ENCODE data around the gene KCNA3.
"Not testable (repeated sequence)": the region's sequence is repeated elsewhere in the genome, so short reads cannot be mapped to it uniquely, and the experiment has no call there.

The KCNA3 gene

GRCh38 chr1:110677526-110677925 is 2.8 kb upstream of the KCNA3 start:
- no peak for DNase-seq

- no peak for DNase-seq
Measured at GRCh38 chr1:110676970-110677369, 2.2 kb upstream of the KCNA3 start.

GRCh38 chr1:110675060-110675791 is 486 bp upstream of the KCNA3 start:
- no peak for DNase-seq

- DNase-seq, result no peak
Measured at GRCh38 chr1:110673805-110674336, 869 bp downstream of the KCNA3 start.

GRCh38 chr1:110673197-110673701 is 1.5 kb downstream of the KCNA3 start:
- DNase-seq, result no peak

- no peak for DNase-seq
Measured at GRCh38 chr1:110672753-110673108, 2.0 kb downstream of the KCNA3 start.

GRCh38 chr1:110672001-110672752 is 2.6 kb downstream of the KCNA3 start:
- DNase-seq, result no peak

- DNase-seq, result no peak
Measured at GRCh38 chr1:110671361-110671760, 3.4 kb downstream of the KCNA3 start.

GRCh38 chr1:110668549-110668948 is 6.2 kb downstream of the KCNA3 start:
- no peak for DNase-seq

- DNase-seq, result no peak
Measured at GRCh38 chr1:110667776-110668175, 7.0 kb downstream of the KCNA3 start.

GRCh38 chr1:110663241-110663640 is 11.5 kb downstream of the KCNA3 start:
- DNase-seq, result no peak

GRCh38 chr1:110659559-110659958 is 15.2 kb downstream of the KCNA3 start:
- DNase-seq, result not testable (repeated sequence)

- no peak for DNase-seq
Measured at GRCh38 chr1:110657351-110657750, 17.4 kb downstream of the KCNA3 start.

- DNase-seq, result no peak
Measured at GRCh38 chr1:110650609-110651008, 24.1 kb downstream of the KCNA3 start.

- no peak for DNase-seq
Measured at GRCh38 chr1:110648417-110648816, 26.3 kb downstream of the KCNA3 start.

GRCh38 chr1:110647254-110647891 is 27.4 kb downstream of the KCNA3 start:
- DNase-seq, result no peak

- DNase-seq, result peak; percentile 40
Measured at GRCh38 chr1:110645821-110646735, 28.7 kb downstream of the KCNA3 start.

- no peak for DNase-seq
Measured at GRCh38 chr1:110645211-110645610, 29.5 kb downstream of the KCNA3 start.

GRCh38 chr1:110643879-110644472 is 30.8 kb downstream of the KCNA3 start:
- DNase-seq, result no peak

GRCh38 chr1:110639724-110640386 is 34.9 kb downstream of the KCNA3 start:
- peak; percentile 34 for DNase-seq

- no peak for DNase-seq
Measured at GRCh38 chr1:110638556-110638955, 36.2 kb downstream of the KCNA3 start.

Measured in NCI-H226 (cell line).